Vagina (tissue), 2 donors: ENCODE data around the gene CCDC73. TPM values are rescaled to one million over a fixed set of nuclear protein-coding genes. Genes with fewer than 3 reads are reported as not detected.

Experiments
- DNase-seq, 2 donors: peaks; one replicate each; pipeline ENCODE4 v3.0.0-alpha.2; 2017; ENCODE audit errors: extremely low spot score in 2 of 2
- H3K27ac ChIP-seq: fragments of 200-600 bp; sonication (generic); one replicate; pipeline ENCODE4 v1.5.1; 2019
- H3K27me3 ChIP-seq: fragments of 200-600 bp; sonication (generic); one replicate; pipeline ENCODE4 v1.5.1; 2019
- H3K36me3 ChIP-seq, 2 donors: fragments of 200-600 bp; sonication (generic); one replicate each; pipeline ENCODE4 v1.5.1; 2017 to 2019
- H3K4me1 ChIP-seq: fragments of 200-600 bp; sonication (generic); one replicate; pipeline ENCODE4 v1.5.1; 2019
- H3K4me3 ChIP-seq, 2 donors: fragments of 200-600 bp; sonication (generic); 1 replicate in 1 of 2; 2 replicates in 1 of 2; pipeline ENCODE4 v1.5.1; 2016 to 2019
- H3K9me3 ChIP-seq: fragments of 200-600 bp; sonication (generic); one replicate; pipeline ENCODE4 v1.5.1; 2019
- POLR2A ChIP-seq, 2 donors: fragments of 450-650 bp; IDR thresholded peaks; one replicate each; pipeline ENCODE4 v1.6.1; 2017; ENCODE audit warnings: antibody characterized with exemption in 2 of 2, mild to moderate bottlenecking in 2 of 2, moderate library complexity in 2 of 2
- POLR2AphosphoS5 ChIP-seq, 2 donors: sonication (generic); formaldehyde crosslinking; IDR thresholded peaks; one replicate each; pipeline ENCODE4 v1.9.0; 2017; ENCODE audit warnings: antibody characterized with exemption in 2 of 2, mild to moderate bottlenecking in 2 of 2, low read depth in 1 of 2; ENCODE audit not compliant: insufficient read depth in 1 of 2
- intact Hi-C: fragments of 100-400 bp; cut with DNase I; formaldehyde crosslinking; loops from one replicate; pipeline ENCODE4 v1.15.1; 2023
- total RNA-seq: library from RNA; depleted of rRNA; stranded (reverse); fragments of >200 nt; gene quantifications from one replicate; pipeline ENCODE4 v1.2.3, GENCODE V29; 2016
- TF ChIP-seq, protein P1 (sequence below), 3 experiments: fragments of 450-650 bp in 2 of 3; fragments of 200-600 bp in 1 of 3; sonication (generic) in 1 of 3; IDR thresholded peaks; one replicate each; pipeline ENCODE4 v1.5.1; 2017 to 2019; ENCODE audit warnings: antibody characterized with exemption in 3 of 3, mild to moderate bottlenecking in 2 of 3, moderate library complexity in 2 of 3

The CCDC73 gene
- total RNA-seq, 1 donor from 2014 or later: not detected

DNA sequence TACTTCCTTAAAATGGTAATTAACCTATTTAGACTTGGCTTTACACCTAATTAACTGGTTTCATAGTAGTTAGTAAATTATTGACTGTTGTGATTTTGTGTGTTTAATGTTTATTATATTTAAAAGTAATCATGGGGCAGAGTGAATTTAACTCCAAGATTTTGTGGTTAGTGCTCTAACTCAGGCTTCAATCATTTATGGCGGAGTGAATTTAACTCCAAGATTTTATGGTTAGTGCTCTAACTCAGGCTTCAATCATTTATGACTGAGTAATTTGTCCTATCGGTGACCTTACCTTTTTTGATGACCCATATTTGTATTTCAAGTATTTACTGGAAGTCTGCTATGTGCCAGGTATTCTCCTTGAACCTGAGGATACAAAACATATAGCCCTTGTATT, 42.5 kb upstream of the CCDC73 start:
- Histone ChIP-seq H3K9me3 (no peaks in the 10 kb centered on the region), H3K36me3 (no peaks in the 10 kb centered on the region), H3K27ac (no peak overlapping the region), H3K4me3 (no peak overlapping the region), H3K4me1 (no peaks in the 10 kb centered on the region), H3K27me3 (no peaks in the 10 kb centered on the region)
- TF ChIP-seq, protein P1, sequence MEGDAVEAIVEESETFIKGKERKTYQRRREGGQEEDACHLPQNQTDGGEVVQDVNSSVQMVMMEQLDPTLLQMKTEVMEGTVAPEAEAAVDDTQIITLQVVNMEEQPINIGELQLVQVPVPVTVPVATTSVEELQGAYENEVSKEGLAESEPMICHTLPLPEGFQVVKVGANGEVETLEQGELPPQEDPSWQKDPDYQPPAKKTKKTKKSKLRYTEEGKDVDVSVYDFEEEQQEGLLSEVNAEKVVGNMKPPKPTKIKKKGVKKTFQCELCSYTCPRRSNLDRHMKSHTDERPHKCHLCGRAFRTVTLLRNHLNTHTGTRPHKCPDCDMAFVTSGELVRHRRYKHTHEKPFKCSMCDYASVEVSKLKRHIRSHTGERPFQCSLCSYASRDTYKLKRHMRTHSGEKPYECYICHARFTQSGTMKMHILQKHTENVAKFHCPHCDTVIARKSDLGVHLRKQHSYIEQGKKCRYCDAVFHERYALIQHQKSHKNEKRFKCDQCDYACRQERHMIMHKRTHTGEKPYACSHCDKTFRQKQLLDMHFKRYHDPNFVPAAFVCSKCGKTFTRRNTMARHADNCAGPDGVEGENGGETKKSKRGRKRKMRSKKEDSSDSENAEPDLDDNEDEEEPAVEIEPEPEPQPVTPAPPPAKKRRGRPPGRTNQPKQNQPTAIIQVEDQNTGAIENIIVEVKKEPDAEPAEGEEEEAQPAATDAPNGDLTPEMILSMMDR (IDR thresholded peaks at IDR 0.05): no peak
- TF ChIP-seq POLR2AphosphoS5 (IDR thresholded peaks at IDR 0.05; ENCODE audit: insufficient read depth in 1 of 2, low read depth in 1 of 2) (no peak), POLR2A (IDR thresholded peaks at IDR 0.05) (no peak)
- no peak for DNase-seq
- intact Hi-C loops: no loop called here

DNA sequence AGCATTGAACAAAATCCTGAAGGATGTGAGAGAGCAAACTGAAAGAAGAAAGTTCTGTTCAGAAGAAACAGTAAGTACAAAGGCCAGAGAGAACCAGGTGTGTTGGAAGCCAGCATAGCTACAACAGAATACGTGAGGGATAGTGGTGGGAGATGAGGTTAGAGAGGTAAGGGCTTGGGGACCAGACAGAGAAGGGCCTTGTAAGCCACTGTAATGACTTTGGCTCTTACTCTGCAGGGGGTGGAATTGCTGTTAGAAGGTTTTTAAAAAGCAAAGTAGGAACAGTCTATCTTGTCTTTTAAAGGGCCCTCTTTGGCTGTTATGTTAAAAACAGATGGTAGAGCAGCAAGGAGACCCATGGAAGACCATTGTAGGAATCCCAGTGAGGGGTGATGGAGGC, 39.5 kb upstream of the CCDC73 start:
- H3K27ac ChIP-seq: no peak overlapping the region
- DNase-seq: no peak
- no peaks in the 10 kb centered on the region for H3K9me3 ChIP-seq
- TF ChIP-seq, protein P1 (IDR thresholded peaks at IDR 0.05): no peak
- TF ChIP-seq POLR2AphosphoS5 (IDR thresholded peaks at IDR 0.05; ENCODE audit: insufficient read depth in 1 of 2, low read depth in 1 of 2) (no peak), POLR2A (IDR thresholded peaks at IDR 0.05) (no peak)
- H3K36me3 ChIP-seq: no peaks in the 10 kb centered on the region
- no peaks in the 10 kb centered on the region for H3K27me3 ChIP-seq
- intact Hi-C loops: no loop called here
- H3K4me3 ChIP-seq: no peak overlapping the region
- H3K4me1 ChIP-seq: peaks cover 9% of the 10 kb centered on the region

DNA sequence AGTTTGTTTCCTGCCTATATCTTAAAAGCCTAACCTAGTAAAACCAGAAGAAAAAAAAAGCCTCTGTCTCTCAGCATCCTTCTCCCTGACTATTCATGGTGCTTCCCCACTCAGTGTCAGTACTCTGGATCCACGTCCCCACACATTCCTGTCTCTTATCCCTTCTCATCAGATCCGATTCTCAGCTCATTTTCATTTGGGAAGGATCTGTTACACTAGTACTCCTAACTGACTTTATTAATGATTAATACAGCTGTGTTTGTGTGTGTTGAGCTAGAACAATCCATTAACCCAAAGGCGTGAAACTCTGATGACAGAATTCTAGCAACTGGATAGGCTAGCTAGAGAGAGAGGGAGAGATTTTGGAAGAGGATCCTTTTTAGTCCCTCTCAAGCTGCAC, 36.8 kb upstream of the CCDC73 start:
- DNase-seq: no peak
- no peak overlapping the region for H3K27ac ChIP-seq
- peak overlapping the region in 1 of 2 donors; percentile 66 for H3K4me3 ChIP-seq
- H3K27me3 ChIP-seq: no peaks in the 10 kb centered on the region
- TF ChIP-seq, protein P1 (IDR thresholded peaks at IDR 0.05): no peak
- TF ChIP-seq POLR2AphosphoS5 (IDR thresholded peaks at IDR 0.05; ENCODE audit: insufficient read depth in 1 of 2, low read depth in 1 of 2): no peak
- peaks cover 12% of the 10 kb centered on the region for H3K4me1 ChIP-seq
- no peaks in the 10 kb centered on the region for H3K9me3 ChIP-seq
- H3K36me3 ChIP-seq: no peaks in the 10 kb centered on the region
- intact Hi-C loops: no loop called here

DNA sequence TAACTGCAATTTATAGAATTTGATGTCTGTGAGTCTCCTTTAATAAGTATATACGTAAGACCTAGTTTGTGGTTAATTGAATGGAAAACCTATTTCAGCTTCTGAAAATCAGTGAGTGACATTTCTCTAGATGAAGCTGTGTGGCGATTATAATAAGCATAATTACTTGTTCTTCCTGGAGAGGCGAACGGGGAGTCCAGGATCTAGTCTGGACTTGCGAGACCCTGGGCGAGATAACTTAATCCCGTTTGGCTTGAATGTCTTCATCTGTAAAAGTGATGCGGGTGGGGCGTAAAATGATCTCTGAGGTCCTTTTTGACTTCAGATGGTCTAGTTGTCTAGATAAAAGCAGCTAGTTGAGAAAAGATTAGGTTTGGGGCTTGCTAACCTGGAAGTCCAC, 36.3 kb upstream of the CCDC73 start:
- peak overlapping the region; percentile 90 for H3K27ac ChIP-seq
- H3K9me3 ChIP-seq: no peaks in the 10 kb centered on the region
- TF ChIP-seq POLR2A (IDR thresholded peaks at IDR 0.05) (no peak), POLR2AphosphoS5 (IDR thresholded peaks at IDR 0.05; ENCODE audit: insufficient read depth in 1 of 2, low read depth in 1 of 2) (peak in 1 of 2 donors; percentile 4)
- TF ChIP-seq, protein P1 (IDR thresholded peaks at IDR 0.05): no peak
- H3K4me1 ChIP-seq: peaks cover 12% of the 10 kb centered on the region
- peak overlapping the region in 1 of 2 donors; percentile 66 for H3K4me3 ChIP-seq
- H3K36me3 ChIP-seq: no peaks in the 10 kb centered on the region
- no peaks in the 10 kb centered on the region for H3K27me3 ChIP-seq
- no peak for DNase-seq
- intact Hi-C loops: no loop called here

DNA sequence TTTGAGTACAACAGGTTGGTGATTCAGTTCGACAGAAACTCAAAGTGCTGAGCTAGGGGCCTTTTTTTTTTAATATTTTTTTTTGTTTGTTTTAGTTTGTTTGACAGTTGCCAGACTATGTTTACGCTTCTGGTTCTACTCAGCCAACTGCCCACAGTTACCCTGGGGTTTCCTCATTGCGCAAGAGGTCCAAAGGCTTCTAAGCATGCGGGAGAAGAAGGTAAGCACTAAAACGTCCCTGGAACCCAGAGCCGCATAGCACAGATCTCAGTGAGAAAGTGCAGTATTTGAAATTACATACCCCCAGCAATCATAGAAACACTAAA, 35.9 kb upstream of the CCDC73 start:
- peaks cover 12% of the 10 kb centered on the region for H3K4me1 ChIP-seq
- no peaks in the 10 kb centered on the region for H3K27me3 ChIP-seq
- no peaks in the 10 kb centered on the region for H3K36me3 ChIP-seq
- H3K9me3 ChIP-seq: no peaks in the 10 kb centered on the region
- H3K4me3 ChIP-seq: peak overlapping the region; percentile 66 to 67
- no peak for DNase-seq
- intact Hi-C loops: no loop called here
- peak overlapping the region; percentile 90 for H3K27ac ChIP-seq
- TF ChIP-seq POLR2AphosphoS5 (IDR thresholded peaks at IDR 0.05; ENCODE audit: insufficient read depth in 1 of 2, low read depth in 1 of 2): peak in 1 of 2 donors; percentile 49
- TF ChIP-seq, protein P1 (IDR thresholded peaks at IDR 0.05): no peak
